HG02938 (cell line): Measurements from ENCODE around the gene FAR2.
"Not testable (repeated sequence)": the region's sequence is repeated elsewhere in the genome, so short reads cannot be mapped to it uniquely, and the experiment has no call there.

Experiments
- ATAC-seq: cut with Tn5 transposase; IDR thresholded peaks from one replicate; pipeline ENCODE4 v1.9.1; 2021; ENCODE audit warnings: mild to moderate bottlenecking, moderate library complexity; ENCODE audit not compliant: unreplicated experiment

FAR2 gene

DNA sequence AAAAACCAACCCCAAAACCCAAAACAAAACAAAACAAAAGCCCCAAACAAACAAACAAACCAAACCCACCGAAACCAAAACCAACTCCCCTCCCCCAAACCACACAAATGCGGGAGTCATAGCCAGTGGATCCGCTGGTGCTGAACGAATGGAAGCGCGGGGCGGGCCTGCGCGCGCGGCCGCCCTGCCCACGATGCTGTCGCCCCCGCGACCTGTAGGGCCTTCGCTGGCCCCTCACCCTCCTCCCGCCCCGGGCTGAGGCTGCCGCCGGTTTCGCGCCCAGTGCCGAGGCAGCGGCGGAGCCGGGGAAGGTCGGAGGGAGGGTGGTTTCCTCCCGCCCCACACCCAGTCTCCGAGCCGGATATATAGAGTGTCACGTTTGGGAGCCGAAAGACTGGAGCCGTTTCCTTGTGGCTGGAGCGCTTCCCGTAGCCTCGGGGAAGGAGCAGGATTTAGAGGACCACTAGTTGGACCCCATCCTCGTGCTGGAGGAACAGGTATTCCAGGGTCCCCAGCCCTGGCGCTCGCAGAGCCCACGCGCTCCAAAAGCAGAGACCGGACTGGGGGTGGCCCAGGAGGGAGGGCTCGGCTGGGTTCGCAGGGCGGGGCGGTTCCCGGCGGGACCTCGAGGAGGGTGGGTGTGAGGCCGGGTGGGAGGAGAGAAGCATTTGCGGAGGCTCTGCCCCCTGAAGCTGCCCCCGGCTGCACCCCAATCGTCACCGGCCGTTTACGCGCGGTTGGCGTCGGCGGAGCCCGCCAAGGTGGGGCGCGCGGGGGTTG, at the start of gene FAR2:
FAR2 (plus strand) TSS at position 368 of the 780 bp plus-strand sequence. CDS start 121,172 bp downstream, outside the sequence.
- peak; percentile 28 for ATAC-seq

DNA sequence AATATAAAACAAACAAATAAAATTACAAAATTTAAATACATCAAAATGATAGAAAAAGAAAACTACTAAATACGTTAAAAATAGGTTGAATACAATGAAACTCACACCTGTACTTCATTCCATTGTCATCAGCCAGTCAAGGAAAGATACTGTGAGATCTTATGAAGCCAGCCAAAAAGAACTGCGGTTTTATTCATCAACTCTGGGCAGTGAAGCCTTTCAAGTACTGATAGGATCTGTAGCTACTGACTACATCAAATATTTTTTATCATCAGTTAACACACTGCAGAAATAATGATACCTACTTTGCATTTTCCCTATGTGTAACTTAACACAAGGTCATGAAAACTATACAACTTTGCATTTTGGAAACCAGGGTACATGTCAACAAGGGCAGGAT, 46.3 kb upstream of the FAR2 start:
- ATAC-seq: no peak

DNA sequence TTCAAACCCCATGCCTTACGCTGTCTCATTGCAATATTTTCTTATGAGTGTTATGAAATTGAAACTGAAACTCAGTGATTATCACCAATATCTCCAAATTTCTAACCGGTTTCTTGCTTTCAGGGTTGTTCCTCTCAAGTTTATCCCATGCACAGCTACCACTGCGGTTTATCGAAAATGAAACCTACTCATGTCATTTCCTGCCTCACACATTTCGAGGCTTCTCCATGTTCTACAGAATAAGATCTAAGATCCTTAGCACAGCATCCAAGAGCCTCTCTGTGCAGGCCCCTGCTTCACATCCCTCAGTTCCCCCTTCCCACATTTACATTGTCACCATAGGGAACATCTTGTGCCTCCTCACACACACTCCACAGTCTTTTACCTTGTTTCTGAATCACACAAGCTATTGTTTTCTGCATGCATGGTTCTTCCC, 45.5 kb upstream of the FAR2 start:
- ATAC-seq: peak; percentile 98

DNA sequence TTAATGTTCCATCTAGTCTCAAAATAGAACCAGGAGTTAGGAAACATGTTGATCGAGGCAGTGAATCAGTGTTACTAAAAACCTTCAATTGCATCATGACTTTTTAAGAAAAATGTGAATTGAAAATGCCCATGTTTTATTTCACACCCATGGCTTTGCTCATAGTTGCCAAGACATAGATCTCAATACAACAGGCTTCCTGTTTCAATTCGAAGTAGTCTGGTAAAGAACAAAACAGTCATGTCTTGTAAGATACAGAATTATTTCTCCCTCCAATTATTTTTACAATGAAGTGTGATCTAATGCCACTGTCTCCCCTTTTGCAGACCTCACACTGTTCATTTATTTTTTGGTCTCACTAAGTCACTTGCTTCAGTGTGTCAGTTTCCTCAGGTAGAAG, 44.6 kb upstream of the FAR2 start:
- no peak for ATAC-seq

DNA sequence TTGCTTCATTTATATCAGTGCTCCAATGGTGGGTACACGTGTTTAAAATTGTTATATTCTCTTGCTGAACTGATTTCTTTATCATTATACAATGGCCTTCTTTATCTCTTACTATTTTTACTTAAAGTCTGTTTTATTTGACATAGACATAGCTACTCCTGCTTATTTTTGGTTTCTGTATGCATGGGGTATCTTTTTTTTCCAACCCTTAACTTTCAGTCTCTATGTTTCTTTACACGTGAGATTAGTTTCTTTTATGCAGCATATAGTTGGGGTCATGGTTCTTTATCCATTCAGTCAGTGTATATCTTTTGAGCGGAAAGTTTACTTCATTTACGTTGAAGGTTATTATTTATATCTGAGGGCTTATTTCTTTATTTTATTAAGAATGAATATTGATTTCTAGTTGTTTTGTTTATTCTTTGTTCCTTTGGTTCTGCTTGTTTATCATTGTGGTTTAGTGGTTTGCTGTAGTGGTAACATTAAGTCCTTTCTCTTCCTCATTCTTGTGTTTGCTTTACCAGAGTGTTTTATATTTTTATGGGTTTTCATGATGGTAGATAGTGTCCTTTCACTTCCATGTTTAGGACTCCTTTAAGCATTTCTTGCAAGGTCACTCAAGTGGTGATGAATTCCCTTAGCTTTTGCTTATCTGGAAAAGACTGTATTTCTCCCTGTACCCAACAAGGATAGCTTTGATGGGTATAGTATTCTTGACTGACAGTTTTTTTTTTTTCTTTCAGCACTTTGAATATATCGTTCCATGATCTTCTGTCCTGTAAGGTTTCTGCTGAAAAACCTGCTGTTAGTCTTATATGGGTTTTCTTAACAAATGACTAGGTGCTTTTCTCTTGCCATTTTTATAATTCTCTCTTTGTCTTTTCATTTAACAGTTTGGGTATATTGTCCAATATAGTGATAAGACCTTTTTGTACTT, 38.3 kb upstream of the FAR2 start:
- peak; percentile 85 for ATAC-seq

DNA sequence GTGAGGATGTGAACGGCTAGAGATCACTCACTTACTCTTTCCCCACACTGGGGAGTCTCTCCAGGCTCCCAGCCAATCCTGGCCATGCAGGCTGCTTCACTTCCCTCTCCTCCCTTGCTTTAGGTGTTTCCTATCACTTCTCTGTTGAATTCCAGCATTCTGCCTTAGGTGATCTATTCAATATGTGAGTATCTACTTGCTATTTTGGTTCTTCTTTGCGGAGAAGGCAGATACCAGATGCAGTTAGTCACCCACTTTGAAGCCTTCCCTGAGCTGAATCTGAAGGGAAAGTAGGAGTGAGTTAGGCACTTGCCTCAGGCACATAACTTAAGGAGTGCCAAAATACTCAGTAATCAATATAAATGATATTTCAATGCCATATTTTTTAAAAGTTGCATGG, 36.0 kb upstream of the FAR2 start:
- ATAC-seq: no peak

DNA sequence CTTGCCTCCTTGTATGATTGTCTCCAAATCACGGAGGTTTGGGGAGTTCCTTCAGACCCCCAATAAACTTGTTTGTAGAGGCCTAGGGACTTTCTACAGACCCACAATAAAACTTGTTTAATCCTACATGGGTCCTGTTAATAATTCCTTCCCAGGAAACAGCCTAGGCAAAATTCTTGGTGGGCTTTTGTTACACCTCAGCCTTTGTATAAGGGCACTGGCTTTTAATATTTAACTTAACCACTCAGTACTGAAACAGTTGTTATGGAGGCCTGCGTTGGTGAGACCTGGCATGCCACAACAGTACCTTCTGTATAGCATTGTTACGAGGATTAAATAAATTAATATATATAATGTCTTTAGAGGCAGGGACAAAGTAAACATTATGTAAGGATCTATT, 32.7 kb upstream of the FAR2 start:
- no peak for ATAC-seq

DNA sequence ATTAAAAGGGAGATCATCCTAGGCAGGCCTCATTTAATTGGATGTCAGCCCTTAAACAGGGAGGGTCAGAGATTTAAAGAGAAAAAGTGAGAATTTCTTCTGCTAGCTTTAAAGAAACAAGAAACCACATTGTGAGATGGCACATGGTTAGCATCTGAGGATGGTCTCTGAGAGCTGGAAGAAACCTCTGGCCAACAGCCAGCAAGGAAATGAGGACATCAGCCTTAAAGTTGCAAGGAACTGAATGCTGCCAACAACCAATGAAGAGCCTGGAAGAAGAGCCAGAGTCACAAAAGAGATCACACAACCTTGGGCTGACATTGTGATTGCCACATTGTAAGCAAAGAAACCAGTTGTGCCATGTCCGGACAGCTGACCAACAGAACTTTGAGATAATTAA, 17.5 kb upstream of the FAR2 start:
- ATAC-seq: no peak

DNA sequence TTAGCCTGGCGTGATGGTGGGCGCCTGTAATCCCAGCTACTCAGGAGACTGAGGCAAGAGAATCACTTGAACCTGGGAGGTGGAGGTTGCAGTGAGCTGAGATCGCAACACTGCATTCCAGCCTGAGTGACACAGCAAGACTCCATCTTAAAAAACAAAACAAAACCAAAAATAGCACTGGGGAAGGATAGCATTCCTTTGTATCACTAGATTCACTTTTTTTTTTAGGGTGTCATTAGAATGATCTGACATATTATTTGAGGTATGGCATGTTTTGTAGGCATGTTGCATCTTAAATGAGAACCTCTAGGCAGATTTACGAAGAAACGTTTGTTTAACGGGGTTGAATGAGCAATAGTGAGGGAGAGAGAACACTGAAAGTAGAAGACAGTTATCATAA, 16.8 kb upstream of the FAR2 start:
- no peak for ATAC-seq

DNA sequence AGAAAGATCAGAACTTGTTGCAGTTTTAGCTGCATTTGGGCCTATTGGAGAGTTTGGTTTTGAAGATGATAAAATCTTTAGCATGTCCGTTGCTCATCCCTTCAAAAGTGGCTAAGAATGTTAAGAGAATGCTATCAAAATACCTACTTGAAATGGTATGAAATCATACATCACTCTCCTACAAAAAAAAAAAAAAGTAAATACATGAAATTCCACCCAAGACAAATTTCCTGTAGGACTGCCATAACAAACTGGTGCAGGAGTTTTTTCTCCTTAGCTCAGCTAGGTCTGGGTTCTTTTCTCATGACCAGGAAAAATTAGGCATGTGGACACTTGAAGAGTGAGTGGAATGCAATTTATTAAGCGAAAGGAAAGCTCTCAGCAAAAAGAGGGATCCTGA, 15.9 kb upstream of the FAR2 start:
- ATAC-seq: no peak

DNA sequence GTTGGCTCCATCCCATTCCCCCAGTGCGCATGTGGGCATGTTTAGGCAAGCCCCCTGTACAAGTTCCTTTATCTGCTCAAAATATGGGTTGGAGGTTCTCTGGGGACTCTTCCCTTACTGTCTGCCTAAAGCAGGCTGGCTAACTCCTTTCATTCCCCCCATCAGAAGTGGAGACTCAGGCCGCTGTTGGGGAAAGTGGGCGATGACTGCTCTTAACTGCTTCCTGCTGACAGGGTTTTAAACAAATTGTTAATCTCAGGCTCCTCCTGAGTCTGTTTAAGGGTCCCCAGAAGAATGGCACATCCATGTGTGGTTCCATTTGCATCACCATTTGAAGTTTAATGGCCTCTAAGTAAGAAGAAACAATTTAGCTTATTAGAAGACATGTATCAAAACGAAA, 15.4 kb upstream of the FAR2 start:
- no peak for ATAC-seq

DNA sequence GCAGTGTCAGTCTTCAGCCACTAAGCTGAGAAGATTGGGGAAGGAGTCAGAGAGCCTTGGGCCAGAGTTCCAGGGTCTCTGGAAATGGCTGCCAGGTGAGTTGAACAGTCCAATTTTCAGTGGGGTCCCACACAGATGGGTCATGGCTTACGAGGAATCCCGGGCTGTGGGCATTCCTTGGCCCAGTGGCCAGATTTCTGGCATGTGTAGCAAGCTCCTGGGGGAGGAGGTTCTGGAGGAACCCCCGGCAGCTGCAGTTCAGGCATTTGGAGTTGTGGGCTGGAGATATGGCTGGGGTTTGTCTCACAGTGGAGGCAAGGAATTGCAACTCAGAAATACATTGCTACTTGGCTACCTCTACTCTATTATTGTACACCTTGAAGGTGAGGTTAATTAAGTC, 10.8 kb upstream of the FAR2 start:
- ATAC-seq: not testable (repeated sequence)

DNA sequence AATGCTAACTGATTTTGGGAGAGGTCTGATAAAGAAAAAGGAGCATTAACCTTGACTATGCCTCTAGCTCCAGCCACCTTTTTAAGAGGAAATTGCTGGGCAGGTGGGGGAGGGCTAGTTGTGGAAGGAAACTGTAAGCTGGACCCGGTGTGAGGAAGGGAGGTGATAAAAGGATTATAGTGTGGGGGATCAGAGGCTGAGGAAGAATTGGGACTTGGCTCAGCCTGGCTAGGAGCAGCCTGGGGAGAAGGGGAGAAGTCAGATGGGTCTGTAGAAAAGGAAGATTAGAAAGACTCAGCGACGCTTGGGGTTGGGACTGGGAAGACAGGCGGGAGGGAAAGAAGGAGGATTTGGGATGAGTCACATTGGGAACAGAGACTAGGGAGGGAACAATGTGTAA, 10.2 kb upstream of the FAR2 start:
- ATAC-seq: not testable (repeated sequence)

DNA sequence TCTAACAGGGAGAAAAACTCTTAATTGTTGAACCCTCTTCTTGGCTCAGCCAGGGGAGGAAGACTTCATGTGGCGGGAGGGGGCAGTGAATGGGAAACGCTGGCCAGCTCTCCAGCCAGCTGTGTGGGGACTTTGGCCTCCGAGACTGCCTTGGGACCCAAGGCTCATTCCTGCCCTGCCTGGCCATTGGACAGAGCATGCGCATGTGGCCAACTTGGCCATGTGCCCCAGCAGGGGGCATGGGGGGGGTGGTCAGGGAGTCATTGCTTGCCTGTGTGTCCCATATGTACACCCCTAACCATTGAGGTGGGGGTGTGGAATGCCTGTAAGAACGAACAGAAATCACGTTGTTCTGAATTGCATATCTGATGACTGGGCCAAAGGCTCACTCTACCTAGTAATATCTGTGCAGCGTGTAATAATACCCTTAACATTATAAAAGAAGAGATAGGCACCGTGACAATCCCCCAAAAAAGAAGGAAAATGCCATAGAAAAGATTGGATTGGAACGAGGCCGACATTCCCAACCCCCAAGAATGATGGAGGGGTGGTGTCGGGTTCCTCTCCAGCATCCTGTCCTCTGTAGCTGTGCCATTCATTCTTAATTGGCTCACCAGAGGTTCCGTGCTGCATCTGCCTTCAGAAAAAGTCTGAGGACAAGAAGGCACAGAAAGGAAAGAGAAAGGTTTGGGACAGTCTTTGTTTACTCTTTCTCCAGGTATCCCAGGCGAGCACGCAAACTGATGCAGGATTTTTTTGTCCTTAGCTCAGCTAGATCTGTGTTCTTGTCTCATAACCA, 3.5 kb upstream of the FAR2 start:
- ATAC-seq: no peak

DNA sequence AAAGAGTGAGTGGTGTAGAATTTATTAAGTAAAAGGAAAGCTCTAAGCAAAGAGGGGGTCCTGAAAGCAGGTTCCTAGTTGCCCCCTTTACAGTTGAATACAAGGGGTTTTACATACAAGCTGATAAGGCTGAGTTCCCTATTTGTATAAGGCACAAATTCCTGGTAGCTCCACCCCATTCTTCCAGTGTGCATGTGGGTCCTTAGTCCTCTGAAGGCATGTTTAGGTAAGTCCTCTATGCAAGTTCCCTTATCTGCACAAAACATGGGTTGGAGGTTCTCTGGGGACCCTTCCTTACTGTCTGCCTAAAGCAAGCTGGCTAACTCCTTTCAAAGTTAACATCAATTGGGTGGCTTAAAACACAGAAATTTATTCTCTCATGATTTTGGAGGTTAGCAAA, 2.9 kb upstream of the FAR2 start:
- ATAC-seq: no peak

DNA sequence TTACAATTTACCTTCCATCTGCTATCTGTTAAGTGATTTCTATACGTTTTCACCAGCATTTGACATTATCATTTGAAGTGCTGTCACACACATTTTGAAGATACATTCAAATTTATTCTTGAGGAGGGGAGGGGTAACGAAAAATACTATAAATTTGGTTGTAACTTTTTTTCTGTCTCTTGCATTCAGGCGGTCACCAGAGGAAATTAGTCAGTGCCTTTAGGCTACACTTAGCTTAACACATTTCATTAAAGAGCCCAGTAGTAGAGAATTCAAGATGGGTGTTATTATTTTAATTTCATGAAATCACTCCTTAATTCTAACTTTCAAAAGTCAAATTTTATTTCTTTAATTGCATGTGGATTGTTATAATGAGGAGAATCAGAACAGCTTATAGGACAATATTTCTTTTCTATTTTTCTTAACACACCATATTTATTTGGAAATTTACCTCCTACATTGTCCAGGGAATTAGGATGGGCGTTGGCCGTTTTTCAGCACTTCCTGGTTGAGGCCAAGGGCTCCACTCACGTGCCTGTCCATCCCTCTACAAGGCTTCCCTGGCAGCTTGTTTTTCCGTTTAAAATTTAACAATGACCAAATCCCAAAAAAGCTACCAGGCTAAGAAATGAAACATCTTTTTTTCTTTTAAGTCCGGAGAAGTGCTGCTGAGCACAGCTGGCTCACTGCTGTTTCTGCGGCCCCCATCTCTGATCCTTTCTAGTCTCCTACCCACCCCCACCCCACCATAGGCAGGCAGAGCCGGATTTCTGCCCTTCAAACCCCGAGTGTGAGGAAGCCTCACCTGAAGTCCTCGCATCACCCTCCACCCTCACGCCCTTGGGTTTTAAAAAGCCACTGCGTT, 1.1 kb upstream of the FAR2 start:
- no peak for ATAC-seq

DNA sequence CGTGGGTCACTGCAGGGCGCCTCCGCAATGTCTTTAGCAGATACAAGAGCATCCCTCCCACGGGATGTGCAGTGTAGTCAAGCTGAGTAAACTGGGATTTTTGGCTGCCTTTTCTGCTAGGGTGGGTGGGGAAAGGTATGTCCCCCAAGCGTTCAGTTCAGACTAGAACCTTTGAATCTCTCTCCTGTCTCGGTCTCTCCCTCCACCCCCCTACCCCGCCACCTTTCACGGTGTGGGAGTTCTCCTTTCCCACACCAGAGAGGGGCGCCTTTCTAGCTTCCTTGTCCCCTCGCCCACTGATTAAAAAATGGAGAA, 525 bp upstream of the FAR2 start:
- no peak for ATAC-seq

DNA sequence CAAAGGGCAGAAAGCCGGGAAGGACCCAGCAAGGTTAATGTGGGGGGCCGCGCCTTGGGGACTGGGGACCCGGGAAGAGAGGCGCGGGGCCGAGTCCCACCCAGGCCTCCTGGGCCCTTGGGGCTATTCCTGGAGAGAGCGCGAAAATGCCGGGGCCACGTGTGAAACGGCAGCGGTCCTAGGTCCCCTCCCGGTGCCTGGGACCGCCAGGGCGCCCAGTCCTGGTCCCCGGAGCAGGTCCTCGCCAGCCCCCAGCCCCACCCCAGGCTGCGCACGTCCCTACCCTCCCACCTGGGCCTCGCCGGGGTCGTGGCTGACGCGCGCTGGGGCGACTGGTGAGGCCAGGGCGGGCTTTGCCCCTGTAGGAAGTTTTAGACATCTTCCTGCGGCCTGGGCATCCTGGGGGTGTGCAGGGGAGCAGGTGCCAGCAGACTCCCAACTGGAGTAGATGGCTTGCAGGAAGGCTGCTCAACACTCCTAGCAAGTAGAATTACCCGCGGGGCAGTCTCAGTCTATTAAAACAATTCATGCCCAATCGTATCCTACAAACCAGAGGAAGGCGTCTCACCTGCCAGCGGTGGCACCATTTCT, 708 bp downstream of the FAR2 start:
- no peak for ATAC-seq

DNA sequence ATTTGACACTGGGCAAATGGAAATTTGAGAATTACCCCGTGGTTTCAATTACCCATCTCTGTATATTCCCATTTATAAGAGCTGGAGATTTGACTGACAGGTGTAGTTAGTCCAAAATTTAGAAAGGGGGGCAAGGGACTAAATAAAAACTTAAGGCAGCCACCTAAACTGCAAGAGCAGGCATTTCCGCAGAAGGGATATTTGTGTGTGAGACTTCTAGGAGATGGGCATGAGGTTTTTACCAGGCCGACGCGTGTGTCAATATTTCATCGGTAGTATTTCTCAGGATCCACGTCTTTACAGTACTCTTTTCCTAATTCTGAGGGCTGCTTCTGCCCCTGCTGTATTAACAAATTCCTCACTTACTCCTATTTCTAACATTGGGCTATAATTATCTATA, 1.4 kb downstream of the FAR2 start:
- no peak for ATAC-seq
